Endothelial cell of umbilical vein (primary cell): ENCODE measurements around the gene SEL1L2. TPM values are rescaled to one million over a fixed set of nuclear protein-coding genes. Genes with fewer than 3 reads are reported as not detected.

Experiments
- BruUV-seq: library from RNA; stranded (reverse); fragments of 400-500 nt; replicated peaks from 2 replicates; lab custom pipeline; 2021; lab: Mats Ljungman, UMichigan
- CTCF ChIA-PET: fragments of 300-600, 350-600 bp; sonication (Branson Sonifier 250); formaldehyde crosslinking; loops from one replicate; lab custom pipeline; 2021; ENCODE audit warnings: antibody characterized with exemption, inconsistent platforms; lab: Charles Lee
- POLR2A ChIA-PET: fragments of 300-600, 350-600 bp; sonication (Branson Sonifier 250); formaldehyde crosslinking; loops from one replicate; lab custom pipeline; 2021; ENCODE audit warnings: antibody characterized with exemption, inconsistent platforms; lab: Charles Lee
- DNase-seq: peaks from one replicate; pipeline ENCODE4 v3.0.0-alpha.2; 2011; ENCODE audit warnings: low read depth, low spot score
- FAIRE-seq: peaks from 2 replicates; lab custom pipeline; 2011; peaks lifted over from hg19 to GRCh38; lab: Jason Lieb, UNC
- H2AFZ ChIP-seq: 2 replicates; pipeline ENCODE4 v1.6.0; 2012; ENCODE audit warnings: low read depth, low read length, control low read depth, inconsistent platforms
- H3K27ac ChIP-seq: 2 replicates; pipeline ENCODE4 v1.5.1; 2011; ENCODE audit warnings: low read depth, mild to moderate bottlenecking, control low read depth, low read length, moderate library complexity; ENCODE audit not compliant: insufficient read depth
- H3K27me3 ChIP-seq, 2 experiments: 2 replicates each; pipeline versions ENCODE4 v1.6.0 to v1.6.1; 2011; ENCODE audit warnings: low read length in 2 of 2, mixed read lengths in 1 of 2; ENCODE audit not compliant: control insufficient read depth in 2 of 2, insufficient read depth in 2 of 2
- H3K36me3 ChIP-seq, 2 experiments: 2 replicates in 1 of 2; 3 replicates in 1 of 2; pipeline ENCODE4 v1.5.1; 2011; ENCODE audit warnings: low read length in 2 of 2, mild to moderate bottlenecking in 1 of 2, moderate library complexity in 1 of 2; ENCODE audit not compliant: control insufficient read depth in 2 of 2, insufficient read depth in 2 of 2; ENCODE audit errors: extremely low read depth in 1 of 2
- H3K4me1 ChIP-seq: 3 replicates; pipeline ENCODE4 v1.5.1; 2011; ENCODE audit warnings: mild to moderate bottlenecking, low read length; ENCODE audit not compliant: control insufficient read depth, insufficient read depth; ENCODE audit errors: extremely low read depth
- H3K4me2 ChIP-seq: 2 replicates; pipeline ENCODE4 v1.6.1; 2011; ENCODE audit warnings: low read length, control low read depth, mixed read lengths; ENCODE audit not compliant: insufficient read depth
- H3K4me3 ChIP-seq, 3 experiments: fragments of 200-600 bp in 1 of 3; sonication (generic), shearing (Covaris generic) in 1 of 3; replicated peaks in 1 of 3; 2 replicates each; pipeline ENCODE4 v1.5.1; 2011 to 2016; ENCODE audit warnings: control low read depth in 3 of 3, low read length in 3 of 3, mild to moderate bottlenecking in 2 of 3, inconsistent platforms in 1 of 3, low read depth in 1 of 3, moderate library complexity in 1 of 3; ENCODE audit not compliant: insufficient read depth in 1 of 3
- H3K79me2 ChIP-seq: 2 replicates; pipeline ENCODE4 v1.6.0; 2012; ENCODE audit warnings: low read length, inconsistent platforms; ENCODE audit not compliant: control insufficient read depth, insufficient read depth
- H3K9ac ChIP-seq: replicated peaks from 2 replicates; pipeline ENCODE3; 2011; ENCODE audit warnings: low read length, control low read depth; ENCODE audit not compliant: insufficient read depth; ENCODE audit errors: extremely low read depth
- H3K9me1 ChIP-seq: replicated peaks from 3 replicates; pipeline ENCODE4 v1.6.0; 2011; ENCODE audit warnings: mild to moderate bottlenecking, low read length; ENCODE audit not compliant: control insufficient read depth, insufficient read depth; ENCODE audit errors: extremely low read depth
- H3K9me3 ChIP-seq: replicated peaks from 2 replicates; pipeline ENCODE4 v1.5.1; 2012; ENCODE audit warnings: low read length, inconsistent platforms; ENCODE audit not compliant: control insufficient read depth, insufficient read depth
- H4K20me1 ChIP-seq: replicated peaks from 2 replicates; pipeline ENCODE3; 2011; ENCODE audit warnings: mild to moderate bottlenecking, low read length; ENCODE audit not compliant: control insufficient read depth, insufficient read depth; ENCODE audit errors: extremely low read depth
- CTCF ChIP-seq, 2 donors: IDR thresholded peaks; 1 replicate in 1 of 2; 2 replicates in 1 of 2; pipeline ENCODE4 v1.5.1; 2011; ENCODE audit warnings: low read length in 2 of 2, mild to moderate bottlenecking in 2 of 2, moderate library complexity in 2 of 2, control low read depth in 1 of 2, inconsistent platforms in 1 of 2, low read depth in 1 of 2; ENCODE audit not compliant: insufficient read depth in 1 of 2; ENCODE audit errors: extremely low read depth in 1 of 2
- EZH2 ChIP-seq: IDR thresholded peaks from 2 replicates; pipeline ENCODE4 v1.6.1; 2012; ENCODE audit warnings: borderline replicate concordance, low read depth, mild to moderate bottlenecking, moderate library complexity, low read length, inconsistent platforms; ENCODE audit not compliant: severe bottlenecking
- FOS ChIP-seq: IDR thresholded peaks from 2 replicates; pipeline ENCODE4 v1.6.1; 2011; ENCODE audit warnings: mild to moderate bottlenecking, low read length, moderate library complexity, borderline replicate concordance; ENCODE audit not compliant: insufficient read depth
- GATA2 ChIP-seq: IDR thresholded peaks from 2 replicates; pipeline ENCODE4 v1.7.0; 2011; ENCODE audit warnings: low read depth, mild to moderate bottlenecking, moderate library complexity, mixed read lengths, low read length; ENCODE audit not compliant: insufficient read length, insufficient read depth
- JUN ChIP-seq: IDR thresholded peaks from 2 replicates; pipeline ENCODE4 v1.6.1; 2011; ENCODE audit warnings: borderline replicate concordance, low read depth; ENCODE audit not compliant: insufficient read length, insufficient read depth
- MAX ChIP-seq: IDR thresholded peaks from 2 replicates; pipeline ENCODE4 v1.6.1; 2011; ENCODE audit not compliant: insufficient read depth, insufficient read length
- MYC ChIP-seq: IDR thresholded peaks from one replicate; pipeline ENCODE4 v1.6.1; 2011; ENCODE audit warnings: mild to moderate bottlenecking, low read depth, low read length
- POLR2A ChIP-seq: IDR thresholded peaks from 2 replicates; pipeline ENCODE4 v1.6.1; 2012; ENCODE audit warnings: low read depth, mild to moderate bottlenecking, control low read depth, low read length
- POLR2AphosphoS5 ChIP-seq: IDR thresholded peaks from 2 replicates; pipeline ENCODE4 v1.6.1; 2012; ENCODE audit warnings: low read depth, mild to moderate bottlenecking, control low read depth, low read length, moderate library complexity; ENCODE audit not compliant: insufficient read depth
- dilution Hi-C: fragments of 300-500 bp; cut with MboI; formaldehyde crosslinking; loops from one replicate; pipeline ENCODE4 v1.15.0; 2019; ENCODE audit warnings: low sequenced_read_pairs; ENCODE audit not compliant: extremely low pct_ligation_motif_present
- intact Hi-C: fragments of 100-400 bp; cut with micrococcal nuclease; formaldehyde crosslinking; loops from one replicate; pipeline ENCODE4 v1.10.0; 2022
- polyA plus RNA-seq, 4 experiments: library from polyadenylated mRNA; depleted of rRNA in 3 of 4; stranded (reverse) in 3 of 4; unstranded in 1 of 4; fragments of >200 nt; gene quantifications; 2 replicates each; pipeline versions ENCODE4 v1.2.1 to v1.2.3, GENCODE V29; 2011 to 2012; ENCODE audit warnings: missing spikeins in 1 of 4
- total RNA-seq: library from RNA; stranded (reverse); gene quantifications from 2 replicates; pipeline ENCODE4 v1.2.3, GENCODE V29; 2021

Gene SEL1L2
- total and polyA plus RNA-seq, 2 donors (not counting 3 experiments of a cell fraction or from before 2014, with no cell fraction given) = not detected

GRCh38 chr20:13856354-13856753, 134.1 kb downstream of the SEL1L2 start:
- BruUV-seq = no TSS peak
- Histone ChIP-seq H3K9ac (no peak overlapping the region), H2AFZ (no peak overlapping the region), H3K4me2 (no peak overlapping the region), H3K4me1 (no peaks in the 10 kb centered on the region), H3K4me3 (no peak overlapping the region), H3K9me1 (no peaks in the 10 kb centered on the region), H3K27me3 (no peaks in the 10 kb centered on the region), H3K9me3 (no peaks in the 10 kb centered on the region), H3K36me3 (no peaks in the 10 kb centered on the region), H3K79me2 (no peaks in the 10 kb centered on the region), H4K20me1 (no peaks in the 10 kb centered on the region), H3K27ac (no peak overlapping the region)
- TF ChIP-seq EZH2 (no peak), FOS (no peak), MYC (no peak), JUN (no peak), GATA2 (no peak), MAX (no peak)
- DNase-seq = no peak
- POLR2A ChIA-PET = no interaction called here
- dilution Hi-C loops (no loop called here), intact Hi-C loops (no loop called here)
- no peak for FAIRE-seq
- CTCF ChIA-PET = interaction anchor here (1.5 kb wide), 1 partner anchor 36 kb away, joined by 3 read pairs; no protein-coding TSS in a partner anchor

- H2AFZ ChIP-seq = no peak overlapping the region
- H3K4me2 ChIP-seq = no peak overlapping the region
- TF ChIP-seq JUN (no peak), CTCF (IDR thresholded peaks at IDR 0.05; ENCODE audit: extremely low read depth in 1 of 2, insufficient read depth in 1 of 2, low read depth in 1 of 2, low read length in 2 of 2) (no peak), EZH2 (no peak), POLR2AphosphoS5 (no peak), GATA2 (no peak), MYC (no peak), POLR2A (no peak), MAX (no peak), FOS (no peak)
- CTCF ChIA-PET = interaction anchor here (1.5 kb wide), 1 partner anchor 35 kb away, joined by 3 read pairs; no protein-coding TSS in a partner anchor
- FAIRE-seq (no peak), DNase-seq (no peak)
- H3K79me2 ChIP-seq = no peaks in the 10 kb centered on the region
- no peaks in the 10 kb centered on the region for H3K27me3 ChIP-seq
- BruUV-seq = no TSS peak
- no peak overlapping the region for H3K9ac ChIP-seq
- intact Hi-C loops = no loop called here
- H4K20me1 ChIP-seq = no peaks in the 10 kb centered on the region
- dilution Hi-C loops = no loop called here
- H3K36me3 ChIP-seq = no peaks in the 10 kb centered on the region
- no peaks in the 10 kb centered on the region for H3K9me3 ChIP-seq
- H3K4me3 ChIP-seq = no peak overlapping the region
- H3K9me1 ChIP-seq = no peaks in the 10 kb centered on the region
- no peaks in the 10 kb centered on the region for H3K4me1 ChIP-seq
- POLR2A ChIA-PET = no interaction called here
- H3K27ac ChIP-seq = no peak overlapping the region
Measured at GRCh38 chr20:13855613-13856012, 134.8 kb downstream of the SEL1L2 start.
